B cell (primary cell): ENCODE measurements around the gene BNIP3.

Source experiments
- EZH2 ChIP-seq: IDR thresholded peaks from 2 replicates; pipeline ENCODE4 v1.6.1; 2012; ENCODE audit warnings: borderline replicate concordance, low read depth, mild to moderate bottlenecking, moderate library complexity, low read length; ENCODE audit not compliant: insufficient read depth, poor library complexity, severe bottlenecking
- TF ChIP-seq, protein P1 (sequence below): fragments of 200-600 bp; IDR thresholded peaks from one replicate; pipeline ENCODE4 v1.8.0; 2022; ENCODE audit warnings: antibody characterized with exemption, mild to moderate bottlenecking

DNA sequence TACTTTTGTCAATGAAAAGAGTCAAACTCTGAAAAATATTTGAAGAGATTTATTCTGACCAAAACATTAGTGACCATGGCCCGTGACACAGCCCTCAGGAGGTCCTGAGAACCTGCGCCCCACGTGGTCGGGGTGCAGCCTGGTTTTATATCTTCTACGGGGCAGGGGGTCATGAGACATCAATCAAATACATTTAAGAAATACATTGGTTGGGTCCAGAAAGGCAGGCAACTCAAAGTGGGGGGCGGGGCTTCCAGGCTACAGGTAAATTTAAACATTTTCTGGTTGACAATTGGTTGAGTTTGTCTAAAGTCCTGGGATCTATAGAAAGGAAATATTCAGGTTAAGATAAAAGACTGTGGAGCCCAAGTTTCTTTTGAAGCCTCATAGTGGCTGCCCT, 34.8 kb upstream of the BNIP3 start:
- TF ChIP-seq, protein P1, sequence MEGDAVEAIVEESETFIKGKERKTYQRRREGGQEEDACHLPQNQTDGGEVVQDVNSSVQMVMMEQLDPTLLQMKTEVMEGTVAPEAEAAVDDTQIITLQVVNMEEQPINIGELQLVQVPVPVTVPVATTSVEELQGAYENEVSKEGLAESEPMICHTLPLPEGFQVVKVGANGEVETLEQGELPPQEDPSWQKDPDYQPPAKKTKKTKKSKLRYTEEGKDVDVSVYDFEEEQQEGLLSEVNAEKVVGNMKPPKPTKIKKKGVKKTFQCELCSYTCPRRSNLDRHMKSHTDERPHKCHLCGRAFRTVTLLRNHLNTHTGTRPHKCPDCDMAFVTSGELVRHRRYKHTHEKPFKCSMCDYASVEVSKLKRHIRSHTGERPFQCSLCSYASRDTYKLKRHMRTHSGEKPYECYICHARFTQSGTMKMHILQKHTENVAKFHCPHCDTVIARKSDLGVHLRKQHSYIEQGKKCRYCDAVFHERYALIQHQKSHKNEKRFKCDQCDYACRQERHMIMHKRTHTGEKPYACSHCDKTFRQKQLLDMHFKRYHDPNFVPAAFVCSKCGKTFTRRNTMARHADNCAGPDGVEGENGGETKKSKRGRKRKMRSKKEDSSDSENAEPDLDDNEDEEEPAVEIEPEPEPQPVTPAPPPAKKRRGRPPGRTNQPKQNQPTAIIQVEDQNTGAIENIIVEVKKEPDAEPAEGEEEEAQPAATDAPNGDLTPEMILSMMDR, result no peak
- no peak for TF ChIP-seq EZH2
